WERI-Rb-1 (cell line): ENCODE data around the gene PXDC1.
"Not testable (repeated sequence)": the region's sequence is repeated elsewhere in the genome, so short reads cannot be mapped to it uniquely, and the experiment has no call there.

Experiments
- DNase-seq: peaks from one replicate; pipeline ENCODE4 v3.0.0-alpha.2; 2020
- H3K27ac ChIP-seq: fragments of 250-450 bp; sonication (Bioruptor Pico); 2 replicates; pipeline ENCODE4 v1.5.1; 2020; ENCODE audit warnings: mild to moderate bottlenecking, moderate library complexity
- H3K27me3 ChIP-seq: fragments of 250-450 bp; sonication (Bioruptor Pico); 2 replicates; pipeline ENCODE4 v1.5.1; 2021; ENCODE audit warnings: mild to moderate bottlenecking, low read depth, moderate library complexity; ENCODE audit not compliant: insufficient read depth, severe bottlenecking
- H3K36me3 ChIP-seq: fragments of 250-450 bp; sonication (Bioruptor Pico); 2 replicates; pipeline ENCODE4 v1.5.1; 2020; ENCODE audit warnings: mild to moderate bottlenecking, moderate library complexity
- H3K4me3 ChIP-seq: 2 replicates; pipeline ENCODE4 v1.5.1; 2011; ENCODE audit warnings: low read depth, mild to moderate bottlenecking, control low read depth, low read length
- H3K9me3 ChIP-seq: fragments of 250-450 bp; sonication (Bioruptor Pico); 2 replicates; pipeline ENCODE4 v1.5.1; 2021; ENCODE audit warnings: mild to moderate bottlenecking, moderate library complexity; ENCODE audit not compliant: severe bottlenecking
- TF ChIP-seq, protein P1 (sequence below): IDR thresholded peaks from 2 replicates; pipeline ENCODE4 v1.5.1; 2011; ENCODE audit warnings: low read depth, mild to moderate bottlenecking, control low read depth, inconsistent platforms, low read length

Gene PXDC1

GRCh38 chr6:3759646-3760232 lies 8.2 kb upstream of the PXDC1 start:
- no peak overlapping the region for H3K4me3 ChIP-seq
- no peaks in the 10 kb centered on the region for H3K9me3 ChIP-seq
- no peaks in the 10 kb centered on the region for H3K36me3 ChIP-seq
- TF ChIP-seq, protein P1, sequence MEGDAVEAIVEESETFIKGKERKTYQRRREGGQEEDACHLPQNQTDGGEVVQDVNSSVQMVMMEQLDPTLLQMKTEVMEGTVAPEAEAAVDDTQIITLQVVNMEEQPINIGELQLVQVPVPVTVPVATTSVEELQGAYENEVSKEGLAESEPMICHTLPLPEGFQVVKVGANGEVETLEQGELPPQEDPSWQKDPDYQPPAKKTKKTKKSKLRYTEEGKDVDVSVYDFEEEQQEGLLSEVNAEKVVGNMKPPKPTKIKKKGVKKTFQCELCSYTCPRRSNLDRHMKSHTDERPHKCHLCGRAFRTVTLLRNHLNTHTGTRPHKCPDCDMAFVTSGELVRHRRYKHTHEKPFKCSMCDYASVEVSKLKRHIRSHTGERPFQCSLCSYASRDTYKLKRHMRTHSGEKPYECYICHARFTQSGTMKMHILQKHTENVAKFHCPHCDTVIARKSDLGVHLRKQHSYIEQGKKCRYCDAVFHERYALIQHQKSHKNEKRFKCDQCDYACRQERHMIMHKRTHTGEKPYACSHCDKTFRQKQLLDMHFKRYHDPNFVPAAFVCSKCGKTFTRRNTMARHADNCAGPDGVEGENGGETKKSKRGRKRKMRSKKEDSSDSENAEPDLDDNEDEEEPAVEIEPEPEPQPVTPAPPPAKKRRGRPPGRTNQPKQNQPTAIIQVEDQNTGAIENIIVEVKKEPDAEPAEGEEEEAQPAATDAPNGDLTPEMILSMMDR: no peak
- no peaks in the 10 kb centered on the region for H3K27me3 ChIP-seq
- H3K27ac ChIP-seq: no peak overlapping the region
- DNase-seq: no peak

DNA sequence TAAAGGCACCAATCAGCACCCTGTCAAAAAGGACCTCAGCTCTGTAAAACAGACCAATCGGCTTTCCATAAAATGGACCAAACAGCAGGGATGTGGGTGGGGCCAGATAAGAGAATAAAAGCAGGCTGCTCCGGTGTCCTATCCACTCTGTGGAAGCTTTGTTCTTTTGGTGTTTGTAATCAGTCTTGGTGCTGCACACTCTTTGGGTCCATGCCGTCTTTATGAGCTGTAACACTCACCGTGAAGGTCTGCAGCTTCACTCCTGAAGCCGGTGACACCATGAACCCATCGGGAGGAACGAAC lies 7.3 kb upstream of the PXDC1 start:
- no peak for DNase-seq
- TF ChIP-seq, protein P1: no peak
- Histone ChIP-seq H3K27ac (no peak overlapping the region), H3K4me3 (no peak overlapping the region), H3K36me3 (no peaks in the 10 kb centered on the region), H3K9me3 (no peaks in the 10 kb centered on the region), H3K27me3 (no peaks in the 10 kb centered on the region)

- not testable (repeated sequence) for H3K36me3 ChIP-seq
Measured at GRCh38 chr6:3757998-3758841, 6.7 kb upstream of the PXDC1 start.

GRCh38 chr6:3757241-3757641 lies 5.7 kb upstream of the PXDC1 start:
- DNase-seq: no peak
- H3K9me3 ChIP-seq: no peaks in the 10 kb centered on the region
- H3K36me3 ChIP-seq: no peaks in the 10 kb centered on the region
- peaks cover 3% of the 10 kb centered on the region for H3K27me3 ChIP-seq
- TF ChIP-seq, protein P1: no peak
- no peak overlapping the region for H3K27ac ChIP-seq
- H3K4me3 ChIP-seq: no peak overlapping the region

More at GRCh38 chr6:3757998-3758841, 6.7 kb upstream of the PXDC1 start:
- not testable (repeated sequence) for DNase-seq, H3K4me3 ChIP-seq, H3K9me3 ChIP-seq, H3K27ac ChIP-seq, H3K27me3 ChIP-seq

GRCh38 chr6:3756546-3756945 lies 5.0 kb upstream of the PXDC1 start:
- DNase-seq: no peak
- H3K27ac ChIP-seq: no peak overlapping the region

More at GRCh38 chr6:3756546-3756945, 5.0 kb upstream of the PXDC1 start:
- Histone ChIP-seq H3K9me3 (no peaks in the 10 kb centered on the region), H3K4me3 (no peak overlapping the region), H3K27me3 (peaks cover 3% of the 10 kb centered on the region), H3K36me3 (no peaks in the 10 kb centered on the region)
- TF ChIP-seq, protein P1: no peak
